Uterus (tissue), 2 donors: Measurements from ENCODE around the gene SLAIN2.

Experiments used
- CTCF ChIP-seq, 4 experiments: fragments of 200-600 bp in 2 of 4; fragments of 450-650 bp in 2 of 4; sonication (generic) in 2 of 4; IDR thresholded peaks; one replicate each; pipeline ENCODE4 v1.5.1; 2016 to 2019; ENCODE audit warnings: antibody characterized with exemption in 4 of 4, mild to moderate bottlenecking in 2 of 4, moderate library complexity in 1 of 4
- POLR2A ChIP-seq, 2 donors: fragments of 450-650 bp; IDR thresholded peaks; one replicate each; pipeline ENCODE4 v1.6.1; 2016; ENCODE audit warnings: antibody characterized with exemption in 2 of 2, mild to moderate bottlenecking in 1 of 2, moderate library complexity in 1 of 2

- no peak for TF ChIP-seq CTCF (IDR thresholded peaks at IDR 0.05)
- TF ChIP-seq POLR2A (IDR thresholded peaks at IDR 0.05): no peak
Measured at GRCh38 chr4:48475770-48476169, 134.4 kb downstream of the SLAIN2 start.
